GM19240 (cell line): ENCODE data around the gene SLC5A12.

Source experiments
- DNase-seq: peaks from one replicate; pipeline ENCODE4 v3.0.0; 2011; ENCODE audit warnings: low spot score; ENCODE audit not compliant: insufficient read length

The SLC5A12 gene

DNA sequence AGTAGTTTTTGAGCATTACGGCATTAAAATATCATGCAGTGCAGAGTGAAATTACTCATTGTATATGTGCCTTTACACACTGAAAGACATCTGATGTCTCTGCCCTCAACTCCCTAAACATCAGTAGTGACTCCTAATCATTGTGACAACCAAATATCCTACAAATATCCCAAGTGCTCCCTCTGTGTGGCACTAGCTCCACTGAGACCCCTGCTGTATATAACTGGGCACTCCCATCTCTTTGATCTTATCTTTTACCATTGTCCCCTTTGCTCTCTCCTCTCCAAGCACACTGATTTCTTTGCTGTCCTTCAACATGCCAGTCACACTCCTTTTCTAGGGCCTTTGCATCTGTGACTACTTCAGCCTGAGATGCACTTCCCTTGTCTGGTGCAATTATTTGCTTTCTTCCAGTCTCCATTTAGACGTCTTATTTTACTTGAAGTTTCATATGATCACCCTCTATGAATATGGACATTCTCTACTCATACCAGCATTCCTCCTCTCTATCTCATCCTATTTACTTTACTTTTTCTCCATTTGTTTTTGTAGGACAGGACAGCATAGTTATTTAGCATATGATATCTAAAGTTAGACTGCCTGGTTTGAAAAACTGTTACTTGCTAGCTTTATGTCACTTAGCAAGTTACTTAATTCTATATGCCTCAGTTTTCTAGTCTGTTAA, 2.4 kb downstream of the SLC5A12 start:
- no peak for DNase-seq

GRCh38 chr11:26717771-26718170, 4.1 kb downstream of the SLC5A12 start:
- no peak for DNase-seq

DNA sequence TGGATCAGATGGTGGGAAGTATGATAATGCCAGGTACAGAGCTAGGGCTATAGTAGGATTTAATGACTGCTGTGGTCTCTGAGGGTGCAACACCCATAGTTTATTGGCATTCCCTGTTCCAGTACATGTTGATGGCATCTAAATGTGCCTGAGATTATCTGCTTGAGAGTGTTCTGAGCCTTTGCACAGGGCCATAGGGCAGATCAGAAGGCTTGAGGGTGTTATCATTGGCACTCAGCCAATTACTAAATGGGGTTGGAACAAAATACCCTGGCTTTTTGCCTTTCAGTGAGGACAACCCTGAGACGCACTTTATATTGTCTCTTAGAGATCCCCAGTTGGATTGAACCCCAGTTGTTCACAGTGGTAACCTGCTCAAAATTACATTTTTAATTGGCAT, 6.7 kb downstream of the SLC5A12 start:
- no peak for DNase-seq

DNA sequence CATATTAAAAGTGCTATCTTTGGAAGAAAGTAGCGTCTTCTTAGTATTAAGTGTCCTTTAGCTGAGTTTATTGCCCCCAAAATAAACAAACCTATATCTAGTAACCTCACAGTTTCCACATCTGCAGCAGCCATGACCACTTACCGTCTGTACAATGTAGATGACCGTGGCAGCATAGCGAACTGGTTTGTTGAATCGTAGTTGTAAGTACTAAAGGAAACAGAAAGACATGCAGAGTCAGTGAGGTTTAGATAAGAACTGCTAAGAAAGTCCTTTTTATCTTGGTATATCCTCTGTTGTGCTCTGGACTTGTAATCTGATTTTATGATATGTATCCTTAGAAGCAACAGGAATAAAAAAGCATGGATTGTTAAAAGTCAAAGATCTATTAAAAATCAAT, 9.4 kb downstream of the SLC5A12 start:
- no peak for DNase-seq

DNA sequence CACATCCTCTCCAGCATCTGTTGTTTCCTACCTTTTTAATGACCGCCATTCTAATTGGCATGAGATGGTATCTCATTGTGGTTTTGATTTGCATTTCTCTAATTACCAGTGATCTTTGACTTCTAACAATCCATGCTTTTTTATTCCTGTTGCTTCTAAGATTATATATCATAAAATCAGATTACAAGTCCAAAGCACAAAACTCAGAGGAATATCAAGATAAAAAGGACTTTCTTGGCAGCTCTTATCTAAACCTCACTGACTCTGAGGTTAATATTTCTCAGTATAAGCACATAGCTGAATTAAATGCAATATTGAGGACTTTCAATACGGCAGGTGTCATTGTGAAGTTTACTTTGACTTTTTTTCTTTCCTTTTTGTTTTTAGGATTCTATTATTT, 11.4 kb downstream of the SLC5A12 start:
- DNase-seq: no peak

GRCh38 chr11:26708736-26709456, 13.0 kb downstream of the SLC5A12 start:
- no peak for DNase-seq

DNA sequence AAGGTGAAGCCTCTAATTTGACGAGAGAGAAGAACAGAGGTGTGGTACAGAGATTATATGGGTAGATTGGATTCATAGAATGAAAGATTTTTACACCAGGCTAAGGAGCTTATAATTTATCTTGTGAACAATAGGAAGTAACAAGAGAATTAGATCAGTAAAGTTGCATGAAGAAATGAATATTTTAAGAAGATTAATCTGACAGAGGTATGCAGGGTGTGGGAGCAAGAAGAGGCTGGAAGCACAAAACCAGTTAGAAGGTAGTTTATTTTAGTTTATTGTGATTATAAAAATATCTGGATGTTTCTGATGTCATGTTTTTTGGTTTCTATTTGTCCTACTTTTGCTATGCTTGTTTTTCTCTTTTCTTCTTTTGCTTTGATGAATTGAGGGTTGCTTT, 15.7 kb downstream of the SLC5A12 start:
- DNase-seq: no peak

DNA sequence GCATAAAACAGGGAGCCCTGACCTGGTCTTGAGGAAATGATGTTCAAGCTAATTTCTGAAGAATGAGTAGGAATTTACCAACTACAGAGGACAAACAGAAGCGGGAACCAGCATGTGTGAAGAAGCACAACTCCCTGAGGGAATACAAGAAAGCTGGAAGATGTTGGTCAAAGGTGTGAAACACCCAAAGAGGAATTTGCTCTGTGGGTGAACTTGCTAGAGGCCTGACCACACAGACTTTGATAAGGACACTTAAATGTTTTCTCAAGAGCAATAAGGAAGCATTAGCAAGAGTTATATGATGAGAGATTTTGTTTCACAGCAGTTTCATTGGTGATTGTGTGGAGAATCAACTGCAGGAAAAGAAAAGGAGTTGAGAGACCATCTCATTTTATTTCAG, 17.6 kb downstream of the SLC5A12 start:
- no peak for DNase-seq

DNA sequence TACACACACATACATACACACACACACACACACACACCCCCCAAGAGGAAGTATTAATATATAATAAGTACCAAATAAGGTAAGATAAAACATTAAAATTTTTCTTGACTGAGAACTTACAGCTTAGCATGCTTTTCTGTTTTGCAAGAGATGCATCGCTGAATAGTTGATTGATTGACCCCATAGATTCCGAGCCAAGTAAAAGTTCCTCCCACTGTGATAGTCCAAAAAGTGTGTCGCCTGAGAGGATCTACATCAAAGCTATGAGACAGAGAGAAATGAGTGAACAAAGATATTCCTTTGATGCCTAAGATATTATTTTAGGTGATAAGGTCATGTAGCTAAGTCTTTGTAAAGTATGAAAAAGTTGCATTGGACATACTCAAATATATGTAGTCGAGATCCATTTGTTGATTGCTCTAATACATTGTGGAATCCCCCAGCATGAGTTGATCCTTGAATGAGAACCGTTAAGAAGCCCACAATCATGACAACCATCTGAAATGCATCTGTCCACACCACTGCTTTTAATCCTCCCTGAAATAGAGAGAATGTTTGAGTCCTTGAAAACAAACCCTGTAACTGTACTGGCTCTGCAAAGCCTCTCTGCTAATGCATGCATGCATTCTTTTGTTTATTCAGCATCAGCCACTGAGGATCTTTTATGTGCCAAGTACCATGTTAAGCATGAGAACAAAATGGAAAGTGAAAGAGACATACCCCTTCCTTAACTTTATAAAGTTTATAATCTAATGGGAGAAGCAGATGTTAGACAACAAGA, 18.3 kb downstream of the SLC5A12 start:
- no peak for DNase-seq

- no peak for DNase-seq
Observed at GRCh38 chr11:26702406-26702805, 19.5 kb downstream of the SLC5A12 start.

GRCh38 chr11:26700574-26701235, 21.2 kb downstream of the SLC5A12 start:
- no peak for DNase-seq

DNA sequence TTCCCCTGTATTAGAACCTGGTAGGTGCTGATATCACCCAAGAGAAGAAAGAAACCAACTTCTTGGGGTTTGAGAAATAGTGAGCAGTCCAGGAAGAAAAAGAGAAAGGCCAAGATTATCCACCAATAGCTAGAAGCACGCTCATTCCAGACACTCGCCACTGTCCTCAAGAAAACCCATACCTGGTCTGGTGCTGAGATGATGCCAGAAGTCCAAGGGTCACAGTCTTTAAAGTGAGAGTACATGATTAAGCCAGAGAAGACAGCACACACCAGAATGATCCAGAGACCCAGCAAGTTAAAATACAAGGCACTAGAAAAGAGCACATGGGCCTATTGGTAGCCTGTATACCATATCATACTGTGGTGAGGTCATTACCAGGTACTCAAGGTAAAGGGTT, 23.6 kb downstream of the SLC5A12 start:
- no peak for DNase-seq

GRCh38 chr11:26696330-26696729, 25.5 kb downstream of the SLC5A12 start:
- no peak for DNase-seq

DNA sequence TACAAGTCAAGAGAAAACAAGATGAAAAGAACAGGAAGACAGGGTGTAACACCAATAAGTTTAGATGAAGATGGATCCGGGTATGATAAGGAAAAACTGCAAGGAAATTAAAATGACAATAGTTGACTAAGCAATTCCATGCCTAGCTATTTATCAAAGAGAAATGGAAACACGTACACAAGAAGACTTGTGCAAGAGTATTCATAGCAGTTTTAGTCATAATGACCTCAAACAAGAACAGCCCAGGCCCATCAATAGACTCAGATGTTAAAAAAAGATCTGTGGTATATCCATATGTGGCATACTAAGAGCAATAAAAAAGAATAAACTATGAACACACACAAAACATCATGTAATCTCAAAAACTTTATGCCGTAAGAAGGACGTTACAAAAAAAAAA, 33.2 kb downstream of the SLC5A12 start:
- DNase-seq: no peak

DNA sequence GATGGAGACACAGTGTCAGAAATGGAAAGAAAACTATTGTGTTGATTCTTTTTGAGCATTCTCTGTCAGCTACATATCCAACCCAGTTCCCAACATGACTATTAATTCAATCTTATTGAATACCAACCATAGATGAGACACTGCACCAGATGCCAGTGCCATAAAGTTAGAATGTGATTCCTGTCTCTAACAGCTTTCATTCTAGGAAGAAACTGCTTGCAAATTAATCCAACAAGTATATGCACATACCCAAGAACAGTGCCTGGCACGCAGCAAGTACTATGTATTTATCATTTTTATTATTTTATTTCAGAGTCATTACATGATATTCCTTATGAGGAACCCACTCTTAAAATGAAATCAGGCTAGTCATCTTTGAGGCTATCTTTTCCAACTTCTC, 34.5 kb downstream of the SLC5A12 start:
- DNase-seq: no peak

DNA sequence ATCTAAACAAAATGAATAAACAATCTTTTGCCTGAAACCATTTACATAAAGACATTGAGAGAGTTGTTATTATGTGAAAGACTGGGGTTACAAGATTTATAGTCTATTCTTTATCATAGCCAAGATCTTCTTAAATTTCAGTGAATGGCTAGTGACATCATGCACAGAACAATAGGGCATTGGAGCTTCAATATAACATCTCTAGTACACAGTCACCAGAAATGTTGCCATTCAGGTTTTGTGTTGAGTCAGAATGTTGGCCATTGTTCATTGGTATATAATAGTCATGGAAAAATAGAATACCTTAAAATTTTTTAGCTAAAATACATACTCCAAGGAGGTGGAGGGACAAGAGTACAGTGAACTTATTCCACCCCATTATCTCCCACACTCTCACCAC, 44.3 kb downstream of the SLC5A12 start:
- DNase-seq: no peak

DNA sequence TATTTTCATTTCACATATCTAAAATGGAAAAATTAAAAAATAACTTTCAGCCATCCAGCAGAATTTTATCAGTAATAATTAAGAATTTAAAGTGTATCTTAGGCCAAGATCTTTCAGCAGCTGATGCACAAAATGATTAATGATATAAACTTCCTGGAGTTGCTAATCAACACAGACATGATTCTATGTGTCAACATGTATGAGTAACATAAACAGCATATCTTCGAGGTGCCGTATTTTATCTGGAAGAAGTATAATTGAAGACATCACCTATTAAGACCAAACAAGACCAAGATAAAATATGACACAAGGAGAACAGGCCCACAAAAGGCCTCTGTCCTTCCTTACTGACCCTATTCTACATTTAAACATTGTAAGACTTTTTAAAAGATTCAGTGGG, 45.2 kb downstream of the SLC5A12 start:
- DNase-seq: no peak

DNA sequence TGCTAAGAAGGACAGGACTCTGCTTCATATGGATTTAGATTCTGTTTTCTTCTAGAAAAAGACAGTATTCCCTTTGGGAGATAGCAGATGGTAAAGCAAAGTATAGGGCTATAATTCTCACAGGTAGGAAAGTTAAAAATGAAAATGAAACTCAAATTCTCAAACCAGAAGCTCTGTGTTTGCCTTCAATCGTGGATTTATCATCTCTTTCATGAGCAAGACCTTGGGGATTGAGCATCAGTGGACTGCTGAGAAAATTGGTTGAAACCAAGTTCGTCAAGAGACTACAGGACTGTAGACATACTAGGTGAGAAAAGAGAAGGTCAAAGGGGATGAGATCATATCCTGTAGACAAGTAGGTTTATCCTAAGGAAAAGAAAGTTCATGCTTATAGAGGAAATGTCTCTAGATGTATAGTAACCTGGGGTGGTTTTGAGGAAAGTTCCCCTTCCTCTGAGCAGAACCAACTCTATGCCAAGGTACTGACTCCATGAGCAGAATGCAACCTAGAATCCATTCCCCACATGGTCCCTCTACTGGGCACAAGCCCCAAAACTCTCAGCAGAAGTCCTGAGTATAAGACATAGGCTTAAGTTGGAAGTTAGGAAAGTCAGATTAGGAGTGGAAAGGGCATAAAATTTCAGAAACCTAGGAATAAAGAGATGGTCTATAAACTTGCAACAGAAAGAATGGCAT, 46.5 kb downstream of the SLC5A12 start:
- no peak for DNase-seq

- DNase-seq: no peak
Observed at GRCh38 chr11:26665946-26666345, 55.9 kb downstream of the SLC5A12 start.

- no peak for DNase-seq
Observed at GRCh38 chr11:26665036-26665435, 56.8 kb downstream of the SLC5A12 start.

- DNase-seq: no peak
Observed at GRCh38 chr11:26662916-26663315, 58.9 kb downstream of the SLC5A12 start.
